SIG-M5 treated with dmso at 0.1 percent for 504 hours (cell line): Measurements from ENCODE around the gene LRRC23.
A peak's percentile ranks its signal among the peaks of the same experiment; 100 is the strongest.

Experiments
- DNase-seq: peaks from one replicate; lab custom pipeline; 2025; ENCODE audit not compliant: unreplicated experiment; lab: John Stamatoyannopoulos, UW

Gene LRRC23

DNA sequence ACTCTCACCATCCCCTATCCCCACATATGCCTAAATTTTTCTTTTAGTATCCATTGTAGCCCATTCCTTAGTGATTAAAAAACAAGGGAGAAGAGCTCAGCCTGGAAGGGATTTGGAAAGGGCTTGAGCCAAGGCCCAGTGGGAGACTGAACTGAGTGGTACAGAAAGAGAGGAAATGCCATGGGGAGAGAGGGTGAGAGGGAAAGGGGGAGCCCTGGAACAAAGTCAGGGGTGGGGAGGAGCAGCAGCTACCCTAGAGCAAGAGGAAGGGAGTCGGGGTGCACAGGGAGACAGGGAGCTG lies 20.6 kb downstream of the LRRC23 start:
- DNase-seq: no peak

- no peak for DNase-seq
These were observed 21.1 kb downstream of the LRRC23 start for GRCh38 chr12:6925540-6926279.

DNA sequence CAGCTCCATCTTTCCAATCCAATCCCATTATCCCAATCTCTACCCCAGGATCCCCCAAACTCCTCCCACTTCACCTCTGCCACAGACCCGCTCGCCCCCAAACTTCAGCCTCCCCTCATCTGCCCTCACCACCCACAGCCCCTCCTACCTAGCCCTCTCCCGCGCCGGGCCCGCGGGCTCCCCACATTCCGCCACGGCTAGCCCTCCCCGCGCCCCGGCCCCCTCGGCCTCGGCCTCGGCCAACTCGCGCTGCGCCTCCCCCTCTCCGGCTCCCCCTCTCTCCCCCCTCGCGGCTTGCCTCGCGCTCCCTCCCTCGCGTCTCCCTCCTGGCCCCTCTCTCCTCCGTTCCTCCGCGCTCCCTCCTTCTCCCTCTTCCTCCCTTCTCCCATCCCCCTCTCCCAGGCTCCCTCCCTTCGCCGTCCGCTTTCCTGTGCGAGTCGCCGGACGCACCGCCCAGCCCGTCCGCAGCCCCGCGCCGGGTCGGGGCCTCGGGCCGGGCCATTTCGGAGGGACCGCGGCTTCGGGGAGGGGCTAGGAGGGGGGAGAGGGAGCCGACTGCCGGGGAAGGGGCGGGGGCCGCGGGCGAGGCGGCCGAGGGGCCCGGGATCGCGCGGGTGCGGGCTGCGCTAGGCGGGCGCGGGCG lies 22.9 kb downstream of the LRRC23 start, which contains the start of gene ATN1:
TSS of gene ATN1 (plus strand) at position 581 of the 643 bp plus-strand sequence. CDS start 6,043 bp downstream, outside the sequence.
- peak; percentile 45 for DNase-seq

DNA sequence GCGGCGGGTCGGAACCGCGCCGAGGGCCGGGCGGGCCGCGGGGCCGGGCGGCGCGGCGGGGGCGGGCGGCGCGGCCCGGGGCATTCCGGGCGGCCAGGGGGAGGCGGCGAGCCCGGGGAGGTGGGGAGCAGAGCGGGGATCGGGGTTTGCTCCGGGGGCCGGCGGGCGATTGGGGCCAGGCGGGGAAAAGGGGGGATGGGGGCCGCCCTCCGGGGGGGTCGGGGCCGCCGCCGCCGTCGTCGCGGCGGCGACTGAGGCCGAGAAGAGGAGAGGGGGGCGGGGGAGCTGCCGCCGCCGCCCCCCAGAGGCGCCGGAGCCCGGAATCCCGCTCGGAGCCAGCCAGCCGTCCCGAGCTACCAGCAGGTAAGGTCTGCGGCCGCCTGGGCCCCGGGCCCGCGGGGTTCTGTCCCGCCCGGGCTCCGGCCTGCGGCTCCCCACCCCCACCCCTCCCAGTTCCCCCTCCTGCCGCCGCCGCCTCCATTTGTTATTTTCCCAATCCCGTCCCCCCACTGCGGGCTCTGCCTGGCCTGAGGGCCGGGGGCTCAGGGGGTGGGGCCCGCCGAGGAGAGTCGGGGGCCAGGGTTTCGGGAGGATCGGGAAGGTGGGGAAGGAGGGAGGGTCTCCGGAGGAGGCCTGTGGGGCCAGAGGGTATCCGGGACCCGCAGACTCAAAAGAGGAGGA lies 23.5 kb downstream of the LRRC23 start:
- DNase-seq: no peak

GRCh38 chr12:6928703-6929407 lies 24.2 kb downstream of the LRRC23 start:
- no peak for DNase-seq

DNA sequence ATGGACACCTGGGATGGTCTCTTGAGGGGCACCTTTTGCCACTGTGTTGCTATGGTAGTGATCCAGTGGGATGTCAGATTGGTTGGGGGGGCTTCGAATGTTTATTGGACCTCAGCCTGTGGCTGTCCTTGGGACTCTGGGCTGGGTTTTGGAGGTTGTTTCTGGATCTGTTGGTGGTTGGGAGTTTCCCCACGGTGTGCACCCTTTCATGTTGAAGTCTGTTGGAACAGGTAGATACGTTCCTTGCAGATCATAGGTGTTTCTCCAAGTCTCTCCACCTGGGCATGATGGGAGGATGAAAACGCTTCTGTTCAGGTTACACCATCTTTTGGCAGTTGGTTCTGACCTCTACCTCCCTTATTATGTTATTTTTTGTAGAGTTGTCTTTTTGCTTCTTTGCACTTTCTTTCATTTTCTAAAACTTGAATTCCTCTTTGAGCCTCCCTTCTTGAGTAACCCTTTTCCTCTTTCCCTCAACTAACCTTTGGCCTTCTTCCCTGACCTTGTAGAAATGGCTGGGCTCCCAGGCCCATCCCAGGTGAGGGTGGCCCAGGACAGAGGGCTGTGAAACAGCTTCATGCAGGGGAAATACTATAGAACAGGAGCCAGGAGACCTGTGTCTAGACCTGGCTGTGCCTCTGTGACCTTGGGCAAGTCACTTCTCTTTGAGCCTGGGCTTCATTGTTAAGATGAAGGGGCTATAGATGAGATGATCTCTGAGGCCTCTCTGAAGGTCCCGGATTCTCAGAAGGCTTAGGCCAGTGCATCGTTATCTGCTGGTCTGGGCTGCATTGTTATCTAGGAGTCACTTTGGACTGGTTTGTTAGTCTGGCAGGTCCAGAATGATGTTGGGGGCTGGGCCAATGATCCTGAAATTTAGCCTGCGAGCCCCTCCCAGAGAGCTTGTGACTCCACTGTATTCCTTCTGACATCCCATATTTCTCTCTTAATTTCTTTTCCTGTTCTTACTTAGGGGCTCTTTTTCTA lies 25.1 kb downstream of the LRRC23 start:
- no peak for DNase-seq

GRCh38 chr12:6932766-6933165 lies 28.1 kb downstream of the LRRC23 start:
- DNase-seq: no peak

DNA sequence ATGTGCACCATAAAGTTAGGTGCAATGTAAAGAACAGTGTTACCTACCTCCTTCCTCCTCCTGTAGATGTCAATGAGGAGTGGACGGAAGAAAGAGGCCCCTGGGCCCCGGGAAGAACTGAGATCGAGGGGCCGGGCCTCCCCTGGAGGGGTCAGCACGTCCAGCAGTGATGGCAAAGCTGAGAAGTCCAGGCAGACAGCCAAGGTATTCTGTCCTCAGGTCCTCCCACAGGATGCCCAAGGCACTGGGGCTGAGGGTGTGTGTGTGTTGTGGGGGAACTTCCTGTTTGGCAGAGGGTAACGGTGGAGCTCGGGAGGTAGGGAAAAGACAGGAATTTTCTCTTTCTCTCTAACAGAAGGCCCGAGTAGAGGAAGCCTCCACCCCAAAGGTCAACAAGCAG lies 29.5 kb downstream of the LRRC23 start:
- no peak for DNase-seq

DNA sequence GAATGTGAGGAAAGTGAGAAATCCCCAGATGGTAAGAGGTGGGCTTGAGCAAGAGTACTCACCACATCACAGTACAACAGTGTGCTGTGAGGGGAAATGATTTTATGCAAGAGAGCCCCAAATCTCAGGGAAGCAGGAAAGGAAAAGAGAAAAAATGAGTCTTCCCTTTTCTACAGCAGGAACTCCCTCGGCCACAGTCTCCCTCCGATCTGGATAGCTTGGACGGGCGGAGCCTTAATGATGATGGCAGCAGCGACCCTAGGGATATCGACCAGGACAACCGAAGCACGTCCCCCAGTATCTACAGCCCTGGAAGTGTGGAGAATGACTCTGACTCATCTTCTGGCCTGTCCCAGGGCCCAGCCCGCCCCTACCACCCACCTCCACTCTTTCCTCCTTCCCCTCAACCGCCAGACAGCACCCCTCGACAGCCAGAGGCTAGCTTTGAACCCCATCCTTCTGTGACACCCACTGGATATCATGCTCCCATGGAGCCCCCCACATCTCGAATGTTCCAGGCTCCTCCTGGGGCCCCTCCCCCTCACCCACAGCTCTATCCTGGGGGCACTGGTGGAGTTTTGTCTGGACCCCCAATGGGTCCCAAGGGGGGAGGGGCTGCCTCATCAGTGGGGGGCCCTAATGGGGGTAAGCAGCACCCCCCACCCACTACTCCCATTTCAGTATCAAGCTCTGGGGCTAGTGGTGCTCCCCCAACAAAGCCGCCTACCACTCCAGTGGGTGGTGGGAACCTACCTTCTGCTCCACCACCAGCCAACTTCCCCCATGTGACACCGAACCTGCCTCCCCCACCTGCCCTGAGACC lies 31.0 kb downstream of the LRRC23 start:
- DNase-seq: no peak

DNA sequence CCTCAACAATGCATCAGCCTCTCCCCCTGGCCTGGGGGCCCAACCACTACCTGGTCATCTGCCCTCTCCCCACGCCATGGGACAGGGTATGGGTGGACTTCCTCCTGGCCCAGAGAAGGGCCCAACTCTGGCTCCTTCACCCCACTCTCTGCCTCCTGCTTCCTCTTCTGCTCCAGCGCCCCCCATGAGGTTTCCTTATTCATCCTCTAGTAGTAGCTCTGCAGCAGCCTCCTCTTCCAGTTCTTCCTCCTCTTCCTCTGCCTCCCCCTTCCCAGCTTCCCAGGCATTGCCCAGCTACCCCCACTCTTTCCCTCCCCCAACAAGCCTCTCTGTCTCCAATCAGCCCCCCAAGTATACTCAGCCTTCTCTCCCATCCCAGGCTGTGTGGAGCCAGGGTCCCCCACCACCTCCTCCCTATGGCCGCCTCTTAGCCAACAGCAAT lies 31.6 kb downstream of the LRRC23 start:
- DNase-seq: no peak

- peak; percentile 56 for DNase-seq
These were observed 32.2 kb downstream of the LRRC23 start for GRCh38 chr12:6936636-6937480.

DNA sequence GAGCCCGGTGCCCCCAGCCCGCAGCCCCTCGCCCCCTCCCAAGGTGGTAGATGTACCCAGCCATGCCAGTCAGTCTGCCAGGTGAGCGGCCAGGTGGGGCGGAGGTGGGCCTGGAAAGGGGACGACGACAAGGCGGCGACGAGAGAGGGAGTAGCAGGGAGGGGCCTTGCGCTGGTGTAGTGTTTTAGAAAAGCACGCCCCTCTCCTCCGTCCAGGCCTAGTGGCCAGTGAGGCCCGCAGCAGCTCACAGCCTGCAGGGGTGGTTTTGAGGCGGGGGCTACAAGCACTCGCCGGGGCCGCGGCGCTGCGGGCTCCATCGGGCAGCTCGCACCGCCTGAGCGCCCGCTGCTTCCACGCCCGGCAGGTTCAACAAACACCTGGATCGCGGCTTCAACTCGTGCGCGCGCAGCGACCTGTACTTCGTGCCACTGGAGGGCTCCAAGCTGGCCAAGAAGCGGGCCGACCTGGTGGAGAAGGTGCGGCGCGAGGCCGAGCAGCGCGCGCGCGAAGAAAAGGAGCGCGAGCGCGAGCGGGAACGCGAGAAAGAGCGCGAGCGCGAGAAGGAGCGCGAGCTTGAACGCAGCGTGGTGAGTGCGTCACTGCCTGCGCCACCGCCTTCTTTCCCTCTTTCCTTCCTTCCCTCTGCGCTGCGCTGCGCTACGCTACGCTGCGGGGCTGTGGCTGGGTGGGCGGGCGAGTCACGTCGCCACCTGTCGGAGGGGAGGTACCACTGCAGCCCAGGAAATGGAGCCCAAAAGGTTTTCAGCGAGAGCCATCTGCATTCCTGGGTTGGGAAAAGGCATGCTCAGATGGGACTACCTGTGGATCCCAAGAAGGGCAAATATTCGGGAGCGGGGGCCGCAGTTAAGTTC lies 33.1 kb downstream of the LRRC23 start:
- DNase-seq: peak; percentile 97

DNA sequence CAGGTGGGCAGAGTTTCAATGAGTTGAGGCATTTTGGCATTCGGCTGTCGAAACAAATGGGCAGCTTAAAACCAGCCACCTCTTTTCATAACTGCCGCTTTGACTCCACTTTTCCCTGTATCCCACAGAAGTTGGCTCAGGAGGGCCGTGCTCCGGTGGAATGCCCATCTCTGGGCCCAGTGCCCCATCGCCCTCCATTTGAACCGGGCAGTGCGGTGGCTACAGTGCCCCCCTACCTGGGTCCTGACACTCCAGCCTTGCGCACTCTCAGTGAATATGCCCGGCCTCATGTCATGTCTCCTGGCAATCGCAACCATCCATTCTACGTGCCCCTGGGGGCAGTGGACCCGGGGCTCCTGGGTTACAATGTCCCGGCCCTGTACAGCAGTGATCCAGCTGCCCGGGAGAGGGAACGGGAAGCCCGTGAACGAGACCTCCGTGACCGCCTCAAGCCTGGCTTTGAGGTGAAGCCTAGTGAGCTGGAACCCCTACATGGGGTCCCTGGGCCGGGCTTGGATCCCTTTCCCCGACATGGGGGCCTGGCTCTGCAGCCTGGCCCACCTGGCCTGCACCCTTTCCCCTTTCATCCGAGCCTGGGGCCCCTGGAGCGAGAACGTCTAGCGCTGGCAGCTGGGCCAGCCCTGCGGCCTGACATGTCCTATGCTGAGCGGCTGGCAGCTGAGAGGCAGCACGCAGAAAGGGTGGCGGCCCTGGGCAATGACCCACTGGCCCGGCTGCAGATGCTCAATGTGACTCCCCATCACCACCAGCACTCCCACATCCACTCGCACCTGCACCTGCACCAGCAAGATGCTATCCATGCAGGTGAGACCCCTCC lies 34.0 kb downstream of the LRRC23 start:
- DNase-seq: no peak

DNA sequence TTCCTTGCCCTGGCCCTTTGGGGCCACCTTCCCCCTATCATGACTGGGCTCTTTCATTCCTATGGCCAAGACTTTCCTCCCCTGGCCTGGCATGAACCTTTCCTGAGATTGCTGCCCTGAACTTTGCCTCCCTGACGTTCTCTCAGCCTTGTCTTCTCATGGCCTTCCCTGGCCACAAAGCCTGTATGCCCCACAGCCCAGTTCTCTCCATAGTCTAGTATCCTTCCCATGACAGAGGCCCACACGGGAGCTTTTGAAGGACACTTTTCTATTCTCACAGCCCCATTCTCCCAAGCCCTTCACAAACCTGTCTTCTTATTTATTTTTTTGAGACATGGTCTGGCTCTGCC lies 34.5 kb downstream of the LRRC23 start:
- DNase-seq: no peak

DNA sequence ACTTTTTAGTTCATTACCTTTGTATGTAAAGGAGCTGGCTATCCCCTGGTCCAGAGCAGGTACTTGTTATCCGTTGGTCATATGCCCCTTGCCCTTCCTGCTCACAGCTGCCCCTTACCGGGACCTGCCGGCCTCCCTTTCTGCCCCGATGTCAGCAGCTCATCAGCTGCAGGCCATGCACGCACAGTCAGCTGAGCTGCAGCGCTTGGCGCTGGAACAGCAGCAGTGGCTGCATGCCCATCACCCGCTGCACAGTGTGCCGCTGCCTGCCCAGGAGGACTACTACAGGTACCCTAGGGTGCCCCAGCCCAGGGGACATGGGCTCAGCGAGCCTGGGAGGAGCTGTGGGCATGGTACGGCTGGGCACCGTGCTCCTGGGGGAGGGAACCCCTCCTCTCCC lies 36.6 kb downstream of the LRRC23 start:
- DNase-seq: no peak

DNA sequence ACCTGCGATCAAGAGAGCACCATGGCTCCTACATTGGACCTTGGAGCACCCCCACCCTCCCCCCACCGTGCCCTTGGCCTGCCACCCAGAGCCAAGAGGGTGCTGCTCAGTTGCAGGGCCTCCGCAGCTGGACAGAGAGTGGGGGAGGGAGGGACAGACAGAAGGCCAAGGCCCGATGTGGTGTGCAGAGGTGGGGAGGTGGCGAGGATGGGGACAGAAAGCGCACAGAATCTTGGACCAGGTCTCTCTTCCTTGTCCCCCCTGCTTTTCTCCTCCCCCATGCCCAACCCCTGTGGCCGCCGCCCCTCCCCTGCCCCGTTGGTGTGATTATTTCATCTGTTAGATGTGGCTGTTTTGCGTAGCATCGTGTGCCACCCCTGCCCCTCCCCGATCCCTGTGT lies 37.2 kb downstream of the LRRC23 start:
- no peak for DNase-seq

GRCh38 chr12:6942331-6942665 lies 37.7 kb downstream of the LRRC23 start:
- DNase-seq: no peak
